Inflammatory macrophage (primary cell): ENCODE measurements around the gene USP22.

Experiments
- DNase-seq, 2 donors: peaks; one replicate each; pipeline ENCODE4 v3.0.0-alpha.2; 2020 to 2022

The USP22 gene

GRCh38 chr17:21019976-21020586 lies 22.7 kb downstream of the USP22 start:
- DNase-seq, result peak in 1 of 2 donors; percentile 42

GRCh38 chr17:21018894-21019293 lies 23.9 kb downstream of the USP22 start:
- DNase-seq, result no peak

- DNase-seq, result no peak
These were observed 24.9 kb downstream of the USP22 start for GRCh38 chr17:21017861-21018260.

GRCh38 chr17:21017256-21017655 lies 25.6 kb downstream of the USP22 start:
- DNase-seq, result no peak

GRCh38 chr17:21016826-21017225 lies 26.0 kb downstream of the USP22 start:
- no peak for DNase-seq

GRCh38 chr17:21015564-21015963 lies 27.2 kb downstream of the USP22 start:
- DNase-seq, result no peak

- DNase-seq, result no peak
These were observed 28.3 kb downstream of the USP22 start for GRCh38 chr17:21014498-21014897.

GRCh38 chr17:21013983-21014382 lies 28.8 kb downstream of the USP22 start:
- DNase-seq, result no peak

- no peak for DNase-seq
These were observed 30.1 kb downstream of the USP22 start for GRCh38 chr17:21012736-21013135.

- DNase-seq, result no peak
These were observed 31.9 kb downstream of the USP22 start for GRCh38 chr17:21010705-21011596.

GRCh38 chr17:21008992-21009671 lies 33.7 kb downstream of the USP22 start:
- no peak for DNase-seq

GRCh38 chr17:21008160-21008915 lies 34.5 kb downstream of the USP22 start:
- no peak for DNase-seq

- DNase-seq, result no peak
These were observed 35.2 kb downstream of the USP22 start for GRCh38 chr17:21007646-21008045.

GRCh38 chr17:21005803-21006202 lies 37.0 kb downstream of the USP22 start:
- no peak for DNase-seq

- no peak for DNase-seq
These were observed 37.4 kb downstream of the USP22 start for GRCh38 chr17:21005367-21005766.

GRCh38 chr17:21004016-21004930 lies 38.5 kb downstream of the USP22 start:
- DNase-seq, result no peak

GRCh38 chr17:21003007-21003621 lies 39.7 kb downstream of the USP22 start:
- DNase-seq, result no peak

- DNase-seq, result no peak
These were observed 40.4 kb downstream of the USP22 start for GRCh38 chr17:21002309-21003006.

GRCh38 chr17:21001813-21002221 lies 41.0 kb downstream of the USP22 start:
- no peak for DNase-seq

- no peak for DNase-seq
These were observed 41.5 kb downstream of the USP22 start for GRCh38 chr17:21001111-21001812.
